Measurements from ENCODE around the gene SLC43A2.
"Not testable (repeated sequence)": the region's sequence is repeated elsewhere in the genome, so short reads cannot be mapped to it uniquely, and the experiment has no call there.

The SLC43A2 gene

DNA sequence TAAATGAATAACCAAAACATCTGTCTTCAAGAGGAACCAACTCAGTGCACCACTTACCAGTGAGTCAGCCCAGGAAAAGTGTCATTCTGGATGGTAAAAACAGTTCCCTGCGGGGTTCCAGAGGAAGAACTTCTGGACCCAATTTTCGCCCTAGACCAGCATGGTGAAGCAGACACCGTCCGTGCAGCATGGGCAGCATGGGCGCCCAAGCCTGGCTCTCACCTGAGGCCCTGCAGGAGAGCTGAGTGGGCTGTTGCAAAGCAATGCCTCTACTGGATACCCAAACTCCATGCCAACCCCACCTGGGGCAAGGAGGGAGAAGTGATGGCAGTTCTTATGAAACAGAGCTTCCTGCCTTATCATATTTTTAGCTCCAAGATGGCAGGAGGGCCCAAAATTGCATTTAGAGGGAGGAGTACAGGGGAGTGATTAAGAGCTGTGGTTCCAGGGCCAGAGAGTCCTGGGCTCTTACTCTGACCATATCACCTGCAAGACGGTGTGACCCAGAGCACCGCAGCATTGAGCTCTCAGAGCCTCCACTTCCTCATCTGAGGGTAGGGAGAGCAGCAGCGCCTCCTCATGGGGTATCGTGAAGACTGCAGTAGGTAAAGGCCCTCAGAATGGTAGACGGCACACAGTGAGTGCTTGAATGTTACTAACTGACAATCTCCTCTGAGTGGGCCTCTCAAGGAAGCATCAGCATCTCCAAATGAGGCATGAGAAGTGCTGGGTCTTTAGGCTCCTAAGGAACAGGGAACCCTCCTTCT is 95.6 kb downstream of the SLC43A2 start (continued):
- TF ChIP-seq, protein P1, sequence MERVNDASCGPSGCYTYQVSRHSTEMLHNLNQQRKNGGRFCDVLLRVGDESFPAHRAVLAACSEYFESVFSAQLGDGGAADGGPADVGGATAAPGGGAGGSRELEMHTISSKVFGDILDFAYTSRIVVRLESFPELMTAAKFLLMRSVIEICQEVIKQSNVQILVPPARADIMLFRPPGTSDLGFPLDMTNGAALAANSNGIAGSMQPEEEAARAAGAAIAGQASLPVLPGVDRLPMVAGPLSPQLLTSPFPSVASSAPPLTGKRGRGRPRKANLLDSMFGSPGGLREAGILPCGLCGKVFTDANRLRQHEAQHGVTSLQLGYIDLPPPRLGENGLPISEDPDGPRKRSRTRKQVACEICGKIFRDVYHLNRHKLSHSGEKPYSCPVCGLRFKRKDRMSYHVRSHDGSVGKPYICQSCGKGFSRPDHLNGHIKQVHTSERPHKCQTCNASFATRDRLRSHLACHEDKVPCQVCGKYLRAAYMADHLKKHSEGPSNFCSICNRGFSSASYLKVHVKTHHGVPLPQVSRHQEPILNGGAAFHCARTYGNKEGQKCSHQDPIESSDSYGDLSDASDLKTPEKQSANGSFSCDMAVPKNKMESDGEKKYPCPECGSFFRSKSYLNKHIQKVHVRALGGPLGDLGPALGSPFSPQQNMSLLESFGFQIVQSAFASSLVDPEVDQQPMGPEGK (CRISPR knock-in tag; IDR thresholded peaks at IDR 0.05; ENCODE audit: borderline replicate concordance): no peak
- TF ChIP-seq ESRRG (CRISPR knock-in tag; IDR thresholded peaks at IDR 0.05) (no peak), CSDC2 (CRISPR knock-in tag; IDR thresholded peaks at IDR 0.05) (no peak)
- TF ChIP-seq, protein P2, sequence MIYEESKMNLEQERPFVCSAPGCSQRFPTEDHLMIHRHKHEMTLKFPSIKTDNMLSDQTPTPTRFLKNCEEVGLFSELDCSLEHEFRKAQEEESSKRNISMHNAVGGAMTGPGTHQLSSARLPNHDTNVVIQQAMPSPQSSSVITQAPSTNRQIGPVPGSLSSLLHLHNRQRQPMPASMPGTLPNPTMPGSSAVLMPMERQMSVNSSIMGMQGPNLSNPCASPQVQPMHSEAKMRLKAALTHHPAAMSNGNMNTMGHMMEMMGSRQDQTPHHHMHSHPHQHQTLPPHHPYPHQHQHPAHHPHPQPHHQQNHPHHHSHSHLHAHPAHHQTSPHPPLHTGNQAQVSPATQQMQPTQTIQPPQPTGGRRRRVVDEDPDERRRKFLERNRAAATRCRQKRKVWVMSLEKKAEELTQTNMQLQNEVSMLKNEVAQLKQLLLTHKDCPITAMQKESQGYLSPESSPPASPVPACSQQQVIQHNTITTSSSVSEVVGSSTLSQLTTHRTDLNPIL (CRISPR knock-in tag; IDR thresholded peaks at IDR 0.05; ENCODE audit: low read depth): no peak

DNA sequence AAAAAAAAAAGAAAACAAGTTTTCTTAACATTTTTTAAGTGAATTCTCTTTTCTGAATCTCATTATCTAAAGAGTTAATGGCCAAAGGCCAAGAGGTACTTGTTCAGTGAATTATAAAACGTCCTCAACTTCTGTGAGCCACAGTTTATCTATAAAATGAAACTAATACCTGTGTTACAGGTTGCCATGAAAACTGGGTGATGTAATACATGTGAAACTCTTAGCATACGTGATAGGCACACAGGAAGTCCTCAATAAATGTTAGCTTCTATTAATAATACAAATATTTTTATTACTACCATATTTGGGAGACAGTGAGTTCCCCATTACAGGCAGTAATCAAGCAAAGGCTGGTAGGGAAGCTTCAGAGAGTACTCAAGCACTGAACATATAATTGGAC is 98.8 kb downstream of the SLC43A2 start:
- TF ChIP-seq TOX (CRISPR knock-in tag; IDR thresholded peaks at IDR 0.05; ENCODE audit: borderline replicate concordance) (no peak), RARB (CRISPR knock-in tag; IDR thresholded peaks at IDR 0.05) (no peak), ZNF70 (CRISPR knock-in tag; IDR thresholded peaks at IDR 0.05) (no peak), CSDC2 (CRISPR knock-in tag; IDR thresholded peaks at IDR 0.05) (no peak), ZC3H10 (CRISPR knock-in tag; IDR thresholded peaks at IDR 0.05) (no peak), ZFP3 (CRISPR knock-in tag; IDR thresholded peaks at IDR 0.05) (no peak), ZFP30 (CRISPR knock-in tag; IDR thresholded peaks at IDR 0.05) (no peak), GLIS3 (CRISPR knock-in tag; IDR thresholded peaks at IDR 0.05) (no peak), TCF4 (CRISPR knock-in tag; IDR thresholded peaks at IDR 0.05; ENCODE audit: borderline replicate concordance) (no peak), ZNF565 (CRISPR knock-in tag; conservative IDR thresholded peaks at IDR 0.05; ENCODE audit: low read depth) (no peak), ARNTL (CRISPR knock-in tag; IDR thresholded peaks at IDR 0.05; ENCODE audit: borderline replicate concordance, low read depth) (no peak), OSR1 (CRISPR knock-in tag; IDR thresholded peaks at IDR 0.05) (no peak), PPARA (CRISPR knock-in tag; IDR thresholded peaks at IDR 0.05; ENCODE audit: borderline replicate concordance) (no peak), ESRRG (CRISPR knock-in tag; IDR thresholded peaks at IDR 0.05) (no peak), BACH2 (CRISPR knock-in tag; IDR thresholded peaks at IDR 0.05; ENCODE audit: borderline replicate concordance) (no peak), ISL1 (CRISPR knock-in tag; IDR thresholded peaks at IDR 0.05) (no peak)
- TF ChIP-seq, protein P3, sequence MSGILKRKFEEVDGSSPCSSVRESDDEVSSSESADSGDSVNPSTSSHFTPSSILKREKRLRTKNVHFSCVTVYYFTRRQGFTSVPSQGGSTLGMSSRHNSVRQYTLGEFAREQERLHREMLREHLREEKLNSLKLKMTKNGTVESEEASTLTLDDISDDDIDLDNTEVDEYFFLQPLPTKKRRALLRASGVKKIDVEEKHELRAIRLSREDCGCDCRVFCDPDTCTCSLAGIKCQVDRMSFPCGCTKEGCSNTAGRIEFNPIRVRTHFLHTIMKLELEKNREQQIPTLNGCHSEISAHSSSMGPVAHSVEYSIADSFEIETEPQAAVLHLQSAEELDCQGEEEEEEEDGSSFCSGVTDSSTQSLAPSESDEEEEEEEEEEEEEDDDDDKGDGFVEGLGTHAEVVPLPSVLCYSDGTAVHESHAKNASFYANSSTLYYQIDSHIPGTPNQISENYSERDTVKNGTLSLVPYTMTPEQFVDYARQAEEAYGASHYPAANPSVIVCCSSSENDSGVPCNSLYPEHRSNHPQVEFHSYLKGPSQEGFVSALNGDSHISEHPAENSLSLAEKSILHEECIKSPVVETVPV (CRISPR knock-in tag; IDR thresholded peaks at IDR 0.05): no peak
- TF ChIP-seq, protein P1 (CRISPR knock-in tag; IDR thresholded peaks at IDR 0.05; ENCODE audit: borderline replicate concordance): no peak
- TF ChIP-seq, protein P4, sequence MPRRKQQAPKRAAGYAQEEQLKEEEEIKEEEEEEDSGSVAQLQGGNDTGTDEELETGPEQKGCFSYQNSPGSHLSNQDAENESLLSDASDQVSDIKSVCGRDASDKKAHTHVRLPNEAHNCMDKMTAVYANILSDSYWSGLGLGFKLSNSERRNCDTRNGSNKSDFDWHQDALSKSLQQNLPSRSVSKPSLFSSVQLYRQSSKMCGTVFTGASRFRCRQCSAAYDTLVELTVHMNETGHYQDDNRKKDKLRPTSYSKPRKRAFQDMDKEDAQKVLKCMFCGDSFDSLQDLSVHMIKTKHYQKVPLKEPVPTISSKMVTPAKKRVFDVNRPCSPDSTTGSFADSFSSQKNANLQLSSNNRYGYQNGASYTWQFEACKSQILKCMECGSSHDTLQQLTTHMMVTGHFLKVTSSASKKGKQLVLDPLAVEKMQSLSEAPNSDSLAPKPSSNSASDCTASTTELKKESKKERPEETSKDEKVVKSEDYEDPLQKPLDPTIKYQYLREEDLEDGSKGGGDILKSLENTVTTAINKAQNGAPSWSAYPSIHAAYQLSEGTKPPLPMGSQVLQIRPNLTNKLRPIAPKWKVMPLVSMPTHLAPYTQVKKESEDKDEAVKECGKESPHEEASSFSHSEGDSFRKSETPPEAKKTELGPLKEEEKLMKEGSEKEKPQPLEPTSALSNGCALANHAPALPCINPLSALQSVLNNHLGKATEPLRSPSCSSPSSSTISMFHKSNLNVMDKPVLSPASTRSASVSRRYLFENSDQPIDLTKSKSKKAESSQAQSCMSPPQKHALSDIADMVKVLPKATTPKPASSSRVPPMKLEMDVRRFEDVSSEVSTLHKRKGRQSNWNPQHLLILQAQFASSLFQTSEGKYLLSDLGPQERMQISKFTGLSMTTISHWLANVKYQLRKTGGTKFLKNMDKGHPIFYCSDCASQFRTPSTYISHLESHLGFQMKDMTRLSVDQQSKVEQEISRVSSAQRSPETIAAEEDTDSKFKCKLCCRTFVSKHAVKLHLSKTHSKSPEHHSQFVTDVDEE (CRISPR knock-in tag; IDR thresholded peaks at IDR 0.05): no peak
- TF ChIP-seq, protein P2 (CRISPR knock-in tag; IDR thresholded peaks at IDR 0.05; ENCODE audit: low read depth): no peak
- ATAC-seq: no peak

DNA sequence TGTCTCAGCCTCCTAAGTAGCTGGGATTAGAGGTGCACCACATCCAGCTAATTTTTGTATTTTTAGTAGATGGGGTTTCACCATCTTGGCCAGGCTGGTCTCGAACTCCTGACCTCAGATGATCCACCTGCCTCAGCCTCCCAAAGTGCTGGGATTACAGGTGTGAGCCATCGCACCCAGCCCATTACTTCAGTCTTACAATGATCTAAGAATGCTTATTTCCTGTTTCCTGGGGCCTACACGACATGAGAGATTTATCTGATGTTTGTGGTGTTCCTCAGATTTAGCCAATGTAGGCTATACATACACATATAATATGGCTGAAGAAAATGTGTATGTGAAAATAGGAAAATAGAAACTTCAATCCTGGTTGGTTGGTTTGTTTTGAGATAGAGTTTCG is 101.8 kb downstream of the SLC43A2 start:
- not testable (repeated sequence) for ATAC-seq

All from SK-N-SH treated with all-trans-retinoic acid at 6 μM for 48 hours (cell line).